ENCODE measurements around the gene CDSN. TPM values are rescaled to one million over a fixed set of nuclear protein-coding genes. Genes with fewer than 3 reads are reported as not detected.

CDSN gene
- total and polyA plus RNA-seq, 2 of the 8 experiments (the other 6 are each of a cell fraction or from before 2014, with no cell fraction given), result not detected

DNA sequence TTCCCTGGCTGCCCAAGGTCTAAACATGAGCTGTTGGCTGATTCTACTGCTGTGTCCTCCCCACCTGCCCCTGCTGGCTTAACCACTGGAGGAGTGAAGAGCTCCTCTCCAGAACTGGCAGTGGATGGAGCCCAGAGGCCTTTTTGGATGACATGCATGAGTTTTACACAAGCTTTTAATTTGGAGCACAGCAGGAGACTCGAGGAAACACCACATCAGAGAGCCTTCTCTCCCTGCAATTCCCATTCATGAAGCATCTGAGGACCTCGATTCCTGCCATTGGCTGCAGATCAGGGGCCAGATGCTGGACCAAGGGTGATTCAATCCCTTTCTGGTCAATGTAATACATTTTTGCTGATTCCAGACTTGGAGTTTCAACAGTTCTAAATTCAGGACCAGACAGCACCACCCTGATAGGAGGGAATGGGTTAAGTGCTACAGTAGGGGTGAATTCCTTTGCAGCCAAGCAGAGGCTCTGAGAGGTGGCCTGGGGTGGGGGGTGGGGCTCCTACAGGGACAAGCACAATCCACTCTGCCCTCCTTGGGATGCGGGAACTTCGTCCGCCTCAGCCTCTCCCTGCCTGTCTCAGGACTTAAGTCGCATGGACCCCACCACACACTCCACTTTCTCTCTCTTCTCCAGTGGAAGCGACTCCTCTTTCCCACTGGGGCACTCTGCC is 6.2 kb downstream of the CDSN start:
- no peak overlapping the region for H3K4ac ChIP-seq (replicated peaks; ENCODE audit: insufficient read length, low read depth, low read length)
- no peaks in the 10 kb centered on the region for H3K79me2 ChIP-seq (ENCODE audit: control insufficient read depth in 1 of 2, insufficient read depth in 2 of 2, low read length in 2 of 2)
- H2BK5ac ChIP-seq (ENCODE audit: low read depth, low read length), result peak overlapping the region; percentile 29; the same call in 1 of the 2 replicates
- H4K20me1 ChIP-seq (replicated peaks in 1 of 2; ENCODE audit: control insufficient read depth in 1 of 2, insufficient read depth in 2 of 2, low read length in 2 of 2), result no peaks in the 10 kb centered on the region
- H3K56ac ChIP-seq (replicated peaks; ENCODE audit: insufficient read length, low read depth, low read length), result no peak overlapping the region
- peak overlapping the region; percentile 49 for H4K91ac ChIP-seq (replicated peaks; ENCODE audit: insufficient read length, low read length)
- H2BK12ac ChIP-seq (ENCODE audit: low read depth, low read length), result peak overlapping the region; percentile 62; the same call in 1 of the 2 replicates
- H3K36me3 ChIP-seq (ENCODE audit: control insufficient read depth in 2 of 4, insufficient read depth in 4 of 4, low read length in 3 of 4), result no peaks in the 10 kb centered on the region
- H4K8ac ChIP-seq (ENCODE audit: extremely low read depth, insufficient read depth, low read length), result no peak overlapping the region
- H3K9ac ChIP-seq (replicated peaks in 1 of 4; ENCODE audit: extremely low read depth in 1 of 4, low read depth in 3 of 4, low read length in 3 of 4), result no peak overlapping the region
- H4K5ac ChIP-seq (ENCODE audit: insufficient read length, low read depth, low read length), result no peak overlapping the region
- FAIRE-seq, result no peak
- no peaks in the 10 kb centered on the region for H3K79me1 ChIP-seq (ENCODE audit: low read depth, low read length)
- DNase-seq (ENCODE audit: low read depth in 1 of 2, low spot score in 2 of 2), result no peak
- H3K27me3 ChIP-seq (replicated peaks in 1 of 4; ENCODE audit: control insufficient read depth in 3 of 4, extremely low read depth in 1 of 4, insufficient read depth in 3 of 4, low read length in 3 of 4), result peaks cover 0 to 11% (median 3%) of the 10 kb centered on the region in 4 experiments; a peak in 3 of 7 replicates
- no peak overlapping the region; a peak in 1 of 8 replicates for H3K4me3 ChIP-seq (ENCODE audit: extremely low read depth in 1 of 4, insufficient read depth in 2 of 4, low read depth in 3 of 4, low read length in 4 of 4)
- H2BK15ac ChIP-seq (ENCODE audit: low read length), result 0 out of 2 replicates have a peak overlapping the region, but pooled peaks have one; percentile 63
- H3K4me1 ChIP-seq (replicated peaks in 1 of 4; ENCODE audit: control insufficient read depth in 3 of 4, insufficient read depth in 4 of 4, low read length in 3 of 4), result peaks cover 0 to 20% (median 9%) of the 10 kb centered on the region in 4 experiments; a peak in 6 of 7 replicates
- peak overlapping the region; percentile 62; the same call in 1 of the 2 replicates for H3K18ac ChIP-seq (ENCODE audit: extremely low read depth, low read length)
- no peaks in the 10 kb centered on the region for H3K9me3 ChIP-seq (ENCODE audit: insufficient read depth in 2 of 2, low read depth in 1 of 2, low read length in 1 of 2)
- no peaks in the 10 kb centered on the region; the same call in 1 of the 2 replicates for H3K23me2 ChIP-seq (ENCODE audit: low read depth, low read length)
- H2BK20ac ChIP-seq (ENCODE audit: low read length), result peak overlapping the region; percentile 55; the same call in 1 of the 2 replicates
- no peak overlapping the region for H3K14ac ChIP-seq (ENCODE audit: insufficient read length)
- no peak overlapping the region for H3K27ac ChIP-seq (ENCODE audit: low read depth, low read length)
- no peak for TF ChIP-seq YY1 (IDR thresholded peaks at IDR 0.05; ENCODE audit: low read depth, low read length)
- TF ChIP-seq CEBPB (IDR thresholded peaks at IDR 0.05; ENCODE audit: low read depth, low read length), result no peak
- TF ChIP-seq CREB1 (IDR thresholded peaks at IDR 0.05), result no peak
- TF ChIP-seq CBX8 (IDR thresholded peaks at IDR 0.05; ENCODE audit: borderline replicate concordance, low read depth, low read length), result no peak
- no peak for TF ChIP-seq GTF2F1 (IDR thresholded peaks at IDR 0.05; ENCODE audit: borderline replicate concordance, low read depth, low read length)
- ChIA-PET CTCF (ENCODE audit: partially characterized antibody) (interaction anchor here (1.3 to 10.6 kb wide), 5 partner anchors 12 to 82 kb away, joined by 4 to 187 read pairs (median 7); no protein-coding TSS in a partner anchor), POLR2A (ENCODE audit: partially characterized antibody) (interaction anchor here (68.5 kb wide), 1 partner anchor 55 kb away, joined by 2251 read pairs; the partner anchor contains the start of genes CCHCR1, POU5F1, PSORS1C2 and TCF19)
- H2AFZ ChIP-seq (ENCODE audit: low read length), result peak overlapping the region; percentile 76
- H2BK120ac ChIP-seq (replicated peaks; ENCODE audit: low read depth, low read length), result no peak overlapping the region
- H3K23ac ChIP-seq (ENCODE audit: insufficient read length), result no peak overlapping the region
- WGBS, 2 experiments (ENCODE audit: extremely low coverage in 1 of 2, insufficient coverage in 1 of 2, insufficient read length in 1 of 2, insufficient replicate concordance in 2 of 2, low coverage in 1 of 2, low lambda C conversion rate in 2 of 2, missing lambda C conversion rate in 1 of 2), result 50% methylated on average over 7 of the region's 7 CpGs; no CpG with 5 or more reads in 1 of the 2 experiments
- H2AK5ac ChIP-seq (ENCODE audit: low read depth, low read length), result no peak overlapping the region
- H3K4me2 ChIP-seq (ENCODE audit: insufficient read depth in 1 of 2, low read depth in 2 of 2, low read length in 2 of 2), result 0 out of 4 replicates have a peak overlapping the region, but pooled peaks of 1 of the 2 experiments have one; percentile 2

All from H1 (cell line).